BLaER1 treated with 17β-estradiol and CSF1 and Interleukin-3, amounts not matched to agents 10 nM and 100 nM (cell line): ENCODE results near the gene BCL6.

Source experiments
- H3K27ac ChIP-seq, 11 experiments: shearing (Covaris generic); formaldehyde crosslinking; 2 replicates each; pipeline ENCODE4 v1.8.1; 2022
- H3K27me3 ChIP-seq, 11 experiments: shearing (Covaris generic); formaldehyde crosslinking; 2 replicates each; pipeline ENCODE4 v1.8.1; 2022
- H3K36me3 ChIP-seq, 11 experiments: shearing (Covaris generic); formaldehyde crosslinking; 2 replicates each; pipeline ENCODE4 v1.8.1; 2022
- H3K4me1 ChIP-seq, 10 experiments: shearing (Covaris generic); formaldehyde crosslinking; 2 replicates each; pipeline ENCODE4 v1.8.1; 2022
- H3K4me2 ChIP-seq, 11 experiments: shearing (Covaris generic); formaldehyde crosslinking; 2 replicates each; pipeline ENCODE4 v1.8.1; 2022
- H3K4me3 ChIP-seq, 10 experiments: shearing (Covaris generic); formaldehyde crosslinking; 2 replicates each; pipeline ENCODE4 v1.8.1; 2022
- H3K9ac ChIP-seq, 11 experiments: shearing (Covaris generic); formaldehyde crosslinking; 2 replicates each; pipeline ENCODE4 v1.8.1; 2022
- H3K9me3 ChIP-seq, 11 experiments: shearing (Covaris generic); formaldehyde crosslinking; replicated peaks in 1 of 11; 2 replicates each; pipeline ENCODE4 v1.8.1; 2022
- H4K20me1 ChIP-seq, 11 experiments: shearing (Covaris generic); formaldehyde crosslinking; 2 replicates each; pipeline ENCODE4 v1.8.1; 2022
- Cebpa-rat ChIP-seq, 11 experiments: shearing (Covaris generic); IDR thresholded peaks; 2 replicates each; pipeline ENCODE4 v1.8.1; 2022

Gene BCL6

DNA sequence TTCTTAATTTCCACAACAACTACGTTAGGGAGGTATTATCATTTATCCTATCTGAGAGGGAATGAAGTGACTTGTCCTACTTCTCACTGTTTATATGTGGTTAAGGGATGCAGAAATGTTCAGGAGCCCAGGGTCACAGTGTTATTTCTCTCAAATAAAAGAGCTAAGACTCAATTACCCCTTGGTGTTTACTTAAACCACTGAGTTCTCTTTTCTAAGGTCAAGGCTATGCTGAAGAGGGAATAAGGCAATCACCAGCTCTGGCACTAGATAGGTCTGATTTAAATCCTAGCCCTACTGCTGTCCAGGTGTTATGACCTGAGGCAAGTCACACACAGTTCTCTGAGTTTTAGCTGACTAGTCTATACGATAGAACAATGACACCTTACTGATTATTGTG, 35.7 kb upstream of the BCL6 start:
- Histone ChIP-seq H3K4me2 (no peak overlapping the region), H3K27ac (no peak overlapping the region)

DNA sequence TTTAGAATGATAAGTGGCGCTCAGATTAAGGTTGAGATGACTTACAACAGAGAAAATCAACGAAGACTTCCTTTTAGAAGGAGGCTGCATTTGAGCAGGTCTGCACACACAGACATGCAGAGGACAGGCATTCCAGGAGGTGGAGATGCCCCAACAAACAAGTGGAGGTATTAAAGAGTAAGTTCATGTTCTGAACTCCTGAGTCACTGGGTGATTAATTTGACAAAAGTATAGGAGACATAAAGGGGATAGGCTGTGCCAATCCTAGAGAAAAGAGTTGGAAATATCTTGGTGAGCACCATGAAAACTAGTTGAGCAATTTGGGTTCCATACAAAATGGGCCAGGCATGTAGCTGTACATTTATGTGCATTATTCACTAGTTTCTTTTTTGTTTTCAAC, 33.5 kb upstream of the BCL6 start:
- Histone ChIP-seq H3K27me3 (no peaks in the 10 kb centered on the region), H4K20me1 (no peaks in the 10 kb centered on the region; a peak in 1 of 22 replicates), H3K4me2 (peak overlapping the region in 4 of 11 experiments; percentile 16 to 80 (median 66); a peak in 7 of 22 replicates), H3K9me3 (0 out of 22 replicates have a peak, but pooled peaks cover 0 to 3% (median 0%) of the 10 kb centered on the region in 11 experiments), H3K36me3 (no peaks in the 10 kb centered on the region), H3K9ac (no peak overlapping the region), H3K4me1 (peaks cover 27 to 64% (median 34%) of the 10 kb centered on the region in 10 experiments), H3K27ac (no peak overlapping the region), H3K4me3 (no peak overlapping the region)
- no peak for TF ChIP-seq Cebpa-rat (IDR thresholded peaks at IDR 0.05)

More for the DNA sequence above, 35.7 kb upstream of the BCL6 start:
- no peak for TF ChIP-seq Cebpa-rat (IDR thresholded peaks at IDR 0.05)
- Histone ChIP-seq H4K20me1 (no peaks in the 10 kb centered on the region; a peak in 1 of 22 replicates), H3K27me3 (no peaks in the 10 kb centered on the region), H3K4me1 (peaks cover 16 to 41% (median 20%) of the 10 kb centered on the region in 10 experiments), H3K4me3 (no peak overlapping the region), H3K9ac (no peak overlapping the region), H3K36me3 (no peaks in the 10 kb centered on the region), H3K9me3 (peaks cover 0 to 7% (median 4%) of the 10 kb centered on the region in 11 experiments; a peak in 1 of 22 replicates)

DNA sequence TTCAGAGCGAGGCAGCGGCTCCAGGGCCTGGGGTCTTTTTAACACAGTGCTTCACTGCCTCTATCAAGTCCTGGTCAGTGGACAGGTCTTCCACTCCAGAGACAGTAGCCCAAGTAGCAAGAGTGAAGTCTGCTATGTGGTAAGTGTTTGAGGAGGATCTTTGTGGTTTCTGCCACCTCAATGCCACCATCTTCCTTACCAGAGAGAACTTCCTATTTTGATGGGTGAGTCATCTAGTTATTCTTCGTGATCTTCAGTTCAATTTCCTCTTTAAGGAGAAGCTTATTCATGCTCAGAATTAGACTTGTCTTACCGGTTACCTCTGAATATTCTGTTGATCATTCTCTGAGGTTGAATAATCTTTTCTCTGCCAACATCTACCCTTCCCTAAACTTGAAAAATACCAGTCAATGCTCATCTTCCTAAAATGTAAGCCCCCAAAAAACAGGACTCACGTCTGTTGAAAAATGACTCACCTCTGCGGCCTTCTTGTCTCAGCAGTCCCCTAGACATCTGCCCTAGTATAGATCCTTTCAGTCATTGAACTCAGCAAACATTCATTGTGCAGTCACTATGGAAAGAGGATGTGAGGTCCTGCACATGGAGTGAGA, 32.2 kb upstream of the BCL6 start:
- H3K9me3 ChIP-seq: 0 out of 22 replicates have a peak, but pooled peaks cover 0 to 3% (median 0%) of the 10 kb centered on the region in 11 experiments

DNA sequence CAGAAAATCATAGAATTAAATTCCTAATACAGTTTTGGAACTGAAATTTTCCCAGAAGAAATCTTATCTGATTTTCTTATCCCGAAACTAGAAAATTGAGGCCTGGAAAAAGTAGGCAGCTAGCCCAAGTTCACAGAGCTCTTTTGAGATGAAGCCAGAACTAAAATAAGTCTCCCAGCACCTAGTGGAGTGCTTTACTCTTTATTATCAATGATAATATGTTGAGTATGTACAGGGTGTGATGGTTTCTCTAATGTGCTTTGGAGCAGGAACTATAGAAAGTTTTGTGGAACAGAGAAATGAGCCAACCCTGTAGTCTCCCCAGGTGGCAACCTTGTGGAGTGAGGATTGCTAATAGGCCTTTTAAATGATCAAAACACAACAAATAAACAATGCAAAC, 30.3 kb upstream of the BCL6 start:
- H3K27ac ChIP-seq: no peak overlapping the region
- no peak overlapping the region for H3K9ac ChIP-seq
- H3K9me3 ChIP-seq: 0 out of 22 replicates have a peak, but pooled peaks cover 0 to 3% (median 0%) of the 10 kb centered on the region in 11 experiments
- H3K4me2 ChIP-seq: peak overlapping the region in 2 of 11 experiments; percentile 90 to 91; a peak in 2 of 22 replicates
- H4K20me1 ChIP-seq: peaks cover 0 to 3% (median 0%) of the 10 kb centered on the region in 11 experiments; a peak in 1 of 22 replicates
- H3K36me3 ChIP-seq: no peaks in the 10 kb centered on the region
- H3K4me1 ChIP-seq: peaks cover 42 to 76% (median 50%) of the 10 kb centered on the region in 10 experiments
- H3K27me3 ChIP-seq: peaks cover 0 to 5% (median 0%) of the 10 kb centered on the region in 11 experiments; a peak in 1 of 22 replicates
- TF ChIP-seq Cebpa-rat (IDR thresholded peaks at IDR 0.05): no peak
- no peak overlapping the region for H3K4me3 ChIP-seq

More for the DNA sequence above, 32.2 kb upstream of the BCL6 start:
- H3K36me3 ChIP-seq: no peaks in the 10 kb centered on the region
- peaks cover 0 to 3% (median 0%) of the 10 kb centered on the region in 11 experiments; a peak in 1 of 22 replicates for H4K20me1 ChIP-seq
- peak in 1 of 11 experiments; percentile 34; a peak in 1 of 22 replicates for TF ChIP-seq Cebpa-rat (IDR thresholded peaks at IDR 0.05)
- peak overlapping the region in 10 of 11 experiments; percentile 46 to 79 (median 72); a peak in 21 of 22 replicates for H3K27ac ChIP-seq
- H3K27me3 ChIP-seq: no peaks in the 10 kb centered on the region
- H3K4me2 ChIP-seq: peak overlapping the region; percentile 50 to 87 (median 78)
- peak overlapping the region in 7 of 11 experiments; percentile 12 to 60 (median 29); a peak in 12 of 22 replicates for H3K9ac ChIP-seq
- no peak overlapping the region for H3K4me3 ChIP-seq
- peaks cover 38 to 71% (median 47%) of the 10 kb centered on the region in 10 experiments for H3K4me1 ChIP-seq

DNA sequence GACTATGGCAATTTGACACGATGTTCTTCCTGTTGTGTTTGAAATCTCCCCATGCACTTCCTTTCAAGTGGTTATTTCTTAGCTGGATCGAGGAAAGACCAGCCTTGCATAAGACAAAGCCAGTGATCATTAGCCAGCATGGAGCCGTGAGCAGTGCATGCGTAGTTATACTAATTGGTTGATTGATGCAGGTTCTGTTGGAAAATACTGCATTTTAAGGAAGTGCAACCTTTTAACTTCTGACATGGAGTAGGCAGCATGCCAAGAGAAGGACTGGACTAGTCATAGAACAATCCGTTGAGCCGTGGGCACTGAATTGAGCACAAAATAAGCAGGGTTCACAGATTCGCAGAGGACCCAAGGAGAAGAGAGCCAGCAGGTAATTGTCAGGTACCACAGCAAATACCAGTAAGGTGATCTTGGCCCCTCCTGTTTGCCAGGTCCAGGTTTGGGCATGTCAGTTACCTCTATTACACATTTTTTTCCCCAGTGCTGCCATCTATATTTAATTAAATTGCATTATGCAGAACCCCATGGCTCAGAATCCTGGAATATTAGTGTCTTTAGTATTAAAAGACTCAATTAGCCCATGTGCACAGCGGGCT, 29.0 kb upstream of the BCL6 start:
- Histone ChIP-seq H3K27ac (peak overlapping the region; percentile 41 to 85 (median 73); a peak in 19 of 22 replicates), H3K4me3 (peak overlapping the region in 4 of 10 experiments; percentile 22 to 44 (median 32); a peak in 4 of 20 replicates), H4K20me1 (peaks cover 0 to 3% (median 0%) of the 10 kb centered on the region in 11 experiments; a peak in 1 of 22 replicates), H3K4me1 (peaks cover 42 to 72% (median 50%) of the 10 kb centered on the region in 10 experiments), H3K27me3 (peaks cover 0 to 5% (median 0%) of the 10 kb centered on the region in 11 experiments; a peak in 1 of 22 replicates), H3K9me3 (0 out of 22 replicates have a peak, but pooled peaks cover 0 to 2% (median 0%) of the 10 kb centered on the region in 11 experiments), H3K9ac (peak overlapping the region in 6 of 11 experiments; percentile 1 to 72 (median 59); a peak in 9 of 22 replicates), H3K4me2 (peak overlapping the region; percentile 76 to 99 (median 89)), H3K36me3 (no peaks in the 10 kb centered on the region)
- TF ChIP-seq Cebpa-rat (IDR thresholded peaks at IDR 0.05): no peak; a peak in 1 of 22 replicates

DNA sequence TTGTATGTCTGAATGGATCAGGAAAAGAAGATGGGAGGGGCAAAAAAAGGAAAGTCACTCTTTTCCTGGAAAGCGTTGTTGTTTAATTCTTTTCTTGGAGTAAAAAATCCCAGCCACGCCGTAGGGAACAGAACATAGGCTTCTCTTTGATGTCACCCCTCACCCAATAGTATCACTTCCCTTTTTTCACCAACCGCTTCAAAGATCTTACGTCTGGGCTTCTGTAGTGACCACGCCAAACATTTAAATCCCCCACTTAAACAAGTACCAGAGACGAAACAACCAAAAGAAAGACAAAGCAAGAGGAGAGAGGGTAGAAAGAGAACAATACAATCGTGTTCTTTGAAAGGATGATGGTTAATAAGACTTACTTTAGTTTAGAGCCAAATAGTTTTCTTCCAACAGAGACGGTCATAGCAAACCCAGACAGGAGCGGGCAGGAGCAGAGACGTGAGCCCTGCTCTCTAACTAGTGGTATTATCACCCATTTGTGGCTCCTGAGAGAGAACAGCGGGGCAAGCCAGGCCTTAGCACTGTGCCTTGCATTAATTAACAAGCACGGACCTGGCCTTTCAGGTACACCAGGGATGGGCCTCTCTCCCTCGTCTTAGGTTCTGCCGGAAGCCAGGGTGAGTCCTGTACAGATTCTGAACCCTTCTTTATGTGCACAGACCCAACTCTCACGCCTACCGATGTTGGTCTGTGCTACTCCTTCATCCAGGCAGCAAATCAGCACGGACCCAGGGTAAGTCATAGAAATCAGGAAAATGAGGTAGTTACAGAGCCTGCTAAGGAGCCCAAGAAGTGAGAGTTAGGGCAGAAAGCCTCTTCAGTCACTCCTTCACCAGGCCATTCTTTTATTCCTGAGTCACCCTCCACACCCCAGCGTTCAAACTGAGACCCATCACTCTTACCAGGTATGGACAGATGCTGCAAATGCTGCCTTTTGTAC, 28.2 kb upstream of the BCL6 start:
- H3K27me3 ChIP-seq: peaks cover 0 to 6% (median 0%) of the 10 kb centered on the region in 11 experiments; a peak in 1 of 22 replicates
- H3K9me3 ChIP-seq: no peaks in the 10 kb centered on the region
- peaks cover 0 to 3% (median 0%) of the 10 kb centered on the region in 11 experiments; a peak in 1 of 22 replicates for H4K20me1 ChIP-seq
- H3K4me3 ChIP-seq: peak overlapping the region in 5 of 10 experiments; percentile 18 to 44 (median 31); a peak in 7 of 20 replicates
- H3K4me2 ChIP-seq: peak overlapping the region; percentile 76 to 99 (median 89)
- peaks cover 42 to 64% (median 49%) of the 10 kb centered on the region in 10 experiments for H3K4me1 ChIP-seq
- peak overlapping the region; percentile 41 to 85 (median 73); a peak in 21 of 22 replicates for H3K27ac ChIP-seq
- H3K36me3 ChIP-seq: no peaks in the 10 kb centered on the region
- peak overlapping the region; percentile 1 to 72 (median 57); a peak in 15 of 22 replicates for H3K9ac ChIP-seq
- no peak for TF ChIP-seq Cebpa-rat (IDR thresholded peaks at IDR 0.05)

DNA sequence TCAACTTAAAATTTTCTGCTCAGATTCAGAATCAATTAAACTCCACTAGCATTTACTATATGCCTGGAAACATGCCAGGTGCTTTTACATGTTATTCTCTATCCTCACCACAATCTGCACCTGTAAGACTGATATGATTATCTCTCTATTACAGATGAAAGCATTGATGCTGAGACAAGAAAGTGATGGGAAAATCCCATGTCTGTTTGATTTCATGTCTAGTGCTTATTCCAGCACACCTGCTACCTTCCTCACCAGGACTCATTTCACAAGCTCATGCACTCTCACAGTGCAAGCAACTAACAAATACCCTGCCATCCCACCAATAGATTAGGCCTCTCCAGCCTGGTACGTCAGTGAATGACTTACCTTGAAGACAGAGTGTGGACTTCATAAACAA, 25.0 kb upstream of the BCL6 start:
- Histone ChIP-seq H3K9ac (no peak overlapping the region), H3K4me2 (no peak overlapping the region), H3K4me3 (no peak overlapping the region), H3K4me1 (peaks cover 26 to 33% (median 30%) of the 10 kb centered on the region in 10 experiments), H3K9me3 (0 out of 22 replicates have a peak, but pooled peaks cover 0 to 4% (median 0%) of the 10 kb centered on the region in 11 experiments), H3K27ac (no peak overlapping the region), H4K20me1 (peaks cover 0 to 3% (median 0%) of the 10 kb centered on the region in 11 experiments; a peak in 1 of 22 replicates), H3K27me3 (peaks cover 0 to 6% (median 0%) of the 10 kb centered on the region in 11 experiments; a peak in 1 of 22 replicates), H3K36me3 (no peaks in the 10 kb centered on the region)
- TF ChIP-seq Cebpa-rat (IDR thresholded peaks at IDR 0.05): no peak

DNA sequence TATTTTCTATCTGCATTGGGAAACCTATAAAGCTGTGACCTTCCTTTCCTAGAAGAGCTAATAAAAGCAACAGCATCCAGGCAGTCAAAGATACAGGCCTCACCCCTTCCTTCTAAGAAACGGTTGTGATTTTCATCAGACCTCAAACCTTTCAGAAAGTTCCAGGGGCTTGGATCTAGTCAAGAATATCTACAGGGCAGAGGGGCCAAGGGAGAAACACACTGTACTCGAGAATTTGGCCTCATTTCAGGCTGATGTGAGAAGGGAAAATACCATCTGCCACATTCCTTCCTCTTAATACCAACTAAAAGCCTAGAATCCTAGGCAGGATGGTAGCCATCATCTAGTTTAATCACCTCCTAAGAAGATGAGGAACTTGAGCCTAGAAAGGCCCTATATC, 24.5 kb upstream of the BCL6 start:
- H4K20me1 ChIP-seq: peaks cover 0 to 3% (median 0%) of the 10 kb centered on the region in 11 experiments; a peak in 1 of 22 replicates
- H3K27ac ChIP-seq: no peak overlapping the region
- H3K27me3 ChIP-seq: peaks cover 0 to 6% (median 0%) of the 10 kb centered on the region in 11 experiments; a peak in 1 of 22 replicates
- TF ChIP-seq Cebpa-rat (IDR thresholded peaks at IDR 0.05): no peak
- H3K9me3 ChIP-seq: 0 out of 22 replicates have a peak, but pooled peaks cover 0 to 4% (median 0%) of the 10 kb centered on the region in 11 experiments
- no peak overlapping the region for H3K4me3 ChIP-seq
- peaks cover 25 to 29% (median 27%) of the 10 kb centered on the region in 10 experiments for H3K4me1 ChIP-seq
- no peak overlapping the region for H3K4me2 ChIP-seq
- no peak overlapping the region for H3K9ac ChIP-seq
- H3K36me3 ChIP-seq: no peaks in the 10 kb centered on the region
